HEK293 (cell line): ENCODE data around the gene ZBED5.

ENCODE experiments used
- CTCF ChIA-PET: fragments of 350-600 bp; formaldehyde crosslinking; extraction: SDS; loops from one replicate; lab custom pipeline; 2021; ENCODE audit warnings: antibody characterized with exemption; lab: Yijun Ruan, JAX
- POLR2A ChIA-PET: fragments of 300-600 bp; formaldehyde crosslinking; extraction: SDS; loops from one replicate; lab custom pipeline; 2020; ENCODE audit warnings: antibody characterized with exemption, inconsistent platforms; lab: Yijun Ruan, JAX
- H3K27ac ChIP-seq: fragments of 200-500 bp; sonication (Bioruptor generic); 2 replicates; pipeline ENCODE4 v1.5.1; 2014; ENCODE audit warnings: low read depth, low read length, control low read depth, inconsistent platforms; ENCODE audit errors: extremely low read depth
- H3K36me3 ChIP-seq, 2 experiments: fragments of 200-500 bp in 1 of 2; sonication (Bioruptor generic) in 1 of 2; 1 replicate in 1 of 2; 2 replicates in 1 of 2; pipeline ENCODE4 v1.5.1; 2014 to 2017; ENCODE audit warnings: inconsistent platforms in 2 of 2, low read length in 2 of 2; ENCODE audit not compliant: control insufficient read depth in 2 of 2, insufficient read depth in 1 of 2
- H3K4me1 ChIP-seq: fragments of 200-500 bp; sonication (Bioruptor generic); 2 replicates; pipeline ENCODE4 v1.5.1; 2014; ENCODE audit warnings: mild to moderate bottlenecking, low read length, inconsistent platforms; ENCODE audit not compliant: control insufficient read depth, insufficient read depth
- H3K4me3 ChIP-seq: 2 replicates; pipeline ENCODE4 v1.5.1; 2011; ENCODE audit warnings: low read depth, mild to moderate bottlenecking, control low read depth, low read length, moderate library complexity
- H3K9me3 ChIP-seq: fragments of 200-500 bp; sonication (Bioruptor generic); 2 replicates; pipeline ENCODE4 v1.5.1; 2014; ENCODE audit warnings: low read depth, low read length, inconsistent platforms; ENCODE audit not compliant: control insufficient read depth, insufficient read depth
- BCL11B ChIP-seq: fragments of 450-650 bp; formaldehyde crosslinking; IDR thresholded peaks from 2 replicates; pipeline ENCODE4 v1.5.1; 2016; ENCODE audit warnings: low read depth, missing biosample characterization, missing genetic modification characterization
- BCL6B ChIP-seq: fragments of 450-650 bp; formaldehyde crosslinking; IDR thresholded peaks from 2 replicates; pipeline ENCODE4 v1.5.1; 2017; ENCODE audit warnings: missing biosample characterization, missing genetic modification characterization
- FEZF1 ChIP-seq: fragments of 450-650 bp; formaldehyde crosslinking; IDR thresholded peaks from 2 replicates; pipeline ENCODE4 v1.5.1; 2016; ENCODE audit warnings: missing biosample characterization, missing genetic modification characterization
- GLIS2 ChIP-seq: fragments of 450-650 bp; formaldehyde crosslinking; IDR thresholded peaks from 2 replicates; pipeline ENCODE4 v1.5.1; 2016; ENCODE audit warnings: missing biosample characterization, missing genetic modification characterization
- HIC1 ChIP-seq: fragments of 450-650 bp; formaldehyde crosslinking; IDR thresholded peaks from 2 replicates; pipeline ENCODE4 v1.5.1; 2016; ENCODE audit warnings: missing biosample characterization, missing genetic modification characterization
- HOXA7 ChIP-seq: sonication (generic); formaldehyde crosslinking; IDR thresholded peaks from 2 replicates; pipeline ENCODE4 v1.8.1; 2022; ENCODE audit warnings: missing genetic modification reagents, borderline replicate concordance
- HOXD13 ChIP-seq: sonication (generic); formaldehyde crosslinking; IDR thresholded peaks from 2 replicates; pipeline ENCODE4 v1.8.0; 2022; ENCODE audit warnings: missing genetic modification reagents, borderline replicate concordance
- INSM2 ChIP-seq: fragments of 450-650 bp; formaldehyde crosslinking; IDR thresholded peaks from 2 replicates; pipeline ENCODE4 v1.5.1; 2016; ENCODE audit warnings: missing biosample characterization, missing genetic modification characterization
- KLF10 ChIP-seq: fragments of 450-650 bp; IDR thresholded peaks from 2 replicates; pipeline ENCODE4 v1.5.1; 2018; ENCODE audit warnings: missing biosample characterization, mild to moderate bottlenecking, missing genetic modification characterization
- MEIS1 ChIP-seq: sonication (generic); formaldehyde crosslinking; IDR thresholded peaks from 2 replicates; pipeline ENCODE4 v1.8.1; 2022; ENCODE audit warnings: missing genetic modification reagents, mild to moderate bottlenecking, borderline replicate concordance
- PBX3 ChIP-seq: sonication (generic); formaldehyde crosslinking; IDR thresholded peaks from 2 replicates; pipeline ENCODE4 v1.8.1; 2022; ENCODE audit warnings: mild to moderate bottlenecking, moderate library complexity, missing genetic modification reagents
- REPIN1 ChIP-seq: fragments of 450-650 bp; formaldehyde crosslinking; IDR thresholded peaks from 2 replicates; pipeline ENCODE4 v1.5.1; 2017; ENCODE audit warnings: missing biosample characterization, missing genetic modification characterization, low read depth
- WT1 ChIP-seq: fragments of 450-650 bp; formaldehyde crosslinking; IDR thresholded peaks from 2 replicates; pipeline ENCODE4 v1.5.1; 2016; ENCODE audit warnings: missing biosample characterization, missing genetic modification characterization
- ZBTB21 ChIP-seq: fragments of 450-650 bp; formaldehyde crosslinking; IDR thresholded peaks from 2 replicates; pipeline ENCODE4 v1.5.1; 2017; ENCODE audit warnings: missing biosample characterization, missing genetic modification characterization
- ZFP41 ChIP-seq: fragments of 450-650 bp; formaldehyde crosslinking; IDR thresholded peaks from 2 replicates; pipeline ENCODE4 v1.5.1; 2016; ENCODE audit warnings: missing biosample characterization, missing genetic modification characterization, borderline replicate concordance
- ZNF133 ChIP-seq: fragments of 450-650 bp; formaldehyde crosslinking; IDR thresholded peaks from 2 replicates; pipeline ENCODE4 v1.5.1; 2016; ENCODE audit warnings: missing biosample characterization, missing genetic modification characterization
- ZNF140 ChIP-seq: fragments of 450-650 bp; formaldehyde crosslinking; IDR thresholded peaks from 2 replicates; pipeline ENCODE4 v1.5.1; 2016; ENCODE audit warnings: missing biosample characterization, missing genetic modification characterization
- ZNF18 ChIP-seq: fragments of 450-650 bp; formaldehyde crosslinking; IDR thresholded peaks from 2 replicates; pipeline ENCODE4 v1.5.1; 2016; ENCODE audit warnings: missing biosample characterization, missing genetic modification characterization
- ZNF2 ChIP-seq: fragments of 450-650 bp; formaldehyde crosslinking; IDR thresholded peaks from 2 replicates; pipeline ENCODE4 v1.5.1; 2016; ENCODE audit warnings: missing biosample characterization, missing genetic modification characterization
- ZNF302 ChIP-seq: fragments of 450-650 bp; formaldehyde crosslinking; IDR thresholded peaks from 2 replicates; pipeline ENCODE4 v1.5.1; 2016; ENCODE audit warnings: missing biosample characterization, missing genetic modification characterization, low read depth
- ZNF394 ChIP-seq: fragments of 450-650 bp; formaldehyde crosslinking; IDR thresholded peaks from 2 replicates; pipeline ENCODE4 v1.5.1; 2016; ENCODE audit warnings: missing biosample characterization, missing genetic modification characterization, mild to moderate bottlenecking, moderate library complexity, borderline replicate concordance
- ZNF473 ChIP-seq: fragments of 450-650 bp; formaldehyde crosslinking; IDR thresholded peaks from 2 replicates; pipeline ENCODE4 v1.5.1; 2017; ENCODE audit warnings: missing biosample characterization, missing genetic modification characterization
- ZNF48 ChIP-seq: fragments of 450-650 bp; formaldehyde crosslinking; IDR thresholded peaks from 2 replicates; pipeline ENCODE4 v1.5.1; 2016; ENCODE audit warnings: missing biosample characterization, missing genetic modification characterization
- ZNF596 ChIP-seq: fragments of 450-650 bp; IDR thresholded peaks from 2 replicates; pipeline ENCODE4 v1.5.0; 2018; ENCODE audit warnings: missing biosample characterization, mild to moderate bottlenecking, missing genetic modification characterization, moderate library complexity
- ZNF677 ChIP-seq: fragments of 450-650 bp; IDR thresholded peaks from 2 replicates; pipeline ENCODE4 v1.5.0; 2018; ENCODE audit warnings: missing biosample characterization, mild to moderate bottlenecking, missing genetic modification characterization, moderate library complexity
- ZNF704 ChIP-seq: fragments of 450-650 bp; formaldehyde crosslinking; IDR thresholded peaks from 2 replicates; pipeline ENCODE4 v1.5.1; 2016; ENCODE audit warnings: missing biosample characterization, missing genetic modification characterization
- ZNF776 ChIP-seq: fragments of 450-650 bp; formaldehyde crosslinking; IDR thresholded peaks from 2 replicates; pipeline ENCODE4 v1.5.0; 2017; ENCODE audit warnings: missing biosample characterization, missing genetic modification characterization, borderline replicate concordance
- ZNF785 ChIP-seq: fragments of 450-650 bp; formaldehyde crosslinking; IDR thresholded peaks from 2 replicates; pipeline ENCODE4 v1.5.1; 2016; ENCODE audit warnings: missing biosample characterization, missing genetic modification characterization
- ZNF843 ChIP-seq: fragments of 450-650 bp; formaldehyde crosslinking; IDR thresholded peaks from 2 replicates; pipeline ENCODE4 v1.5.1; 2016; ENCODE audit warnings: missing biosample characterization, missing genetic modification characterization

ZBED5 gene

GRCh38 chr11:10818594-10818993 lies 39.3 kb downstream of the ZBED5 start:
- CTCF ChIA-PET = no interaction called here
- Histone ChIP-seq H3K9me3 (no peaks in the 10 kb centered on the region), H3K27ac (no peak overlapping the region), H3K4me3 (no peak overlapping the region), H3K36me3 (no peaks in the 10 kb centered on the region), H3K4me1 (no peaks in the 10 kb centered on the region)
- POLR2A ChIA-PET = interaction anchor here (4.7 kb wide), 1 partner anchor 10 kb away, joined by 42 read pairs; the partner anchor contains the start of gene EIF4G2
- TF ChIP-seq ZNF140 (tag by site-specific recombination) (no peak), ZNF473 (tag by site-specific recombination) (no peak), ZNF776 (tag by site-specific recombination) (no peak), ZNF843 (tag by site-specific recombination) (no peak), ZNF704 (tag by site-specific recombination) (no peak), ZNF48 (tag by site-specific recombination) (no peak), FEZF1 (tag by site-specific recombination) (no peak), HOXD13 (CRISPR knock-in tag) (no peak), KLF10 (no peak), ZNF596 (no peak), ZNF133 (tag by site-specific recombination) (no peak), REPIN1 (no peak), ZNF785 (tag by site-specific recombination) (no peak), BCL11B (tag by site-specific recombination) (no peak), INSM2 (tag by site-specific recombination) (no peak), HIC1 (tag by site-specific recombination) (no peak), ZNF394 (no peak), WT1 (tag by site-specific recombination) (no peak), ZNF677 (no peak), GLIS2 (tag by site-specific recombination) (no peak)

GRCh38 chr11:10813945-10814344 lies 43.9 kb downstream of the ZBED5 start:
- no peak overlapping the region for H3K4me3 ChIP-seq
- H3K36me3 ChIP-seq = no peaks in the 10 kb centered on the region
- ChIA-PET CTCF (interaction anchor here (1.1 to 1.4 kb wide), 3 partner anchors 21 to 24 kb away, joined by 3 to 5 read pairs (median 3); no protein-coding TSS in a partner anchor), POLR2A (interaction anchor here (1.2 kb wide), 1 partner anchor 44 kb away, joined by 4 read pairs; the partner anchor contains the start of gene ZBED5)
- no peaks in the 10 kb centered on the region for H3K4me1 ChIP-seq
- no peak overlapping the region for H3K27ac ChIP-seq
- no peaks in the 10 kb centered on the region for H3K9me3 ChIP-seq
- no peak for TF ChIP-seq ZNF776 (tag by site-specific recombination)
- TF ChIP-seq ZBTB21 (tag by site-specific recombination) = no peak
- TF ChIP-seq ZNF18 (tag by site-specific recombination) = no peak
- no peak for TF ChIP-seq MEIS1
- no peak for TF ChIP-seq ZFP41
- no peak for TF ChIP-seq PBX3 (CRISPR knock-in tag)
- TF ChIP-seq HOXA7 = no peak
- no peak for TF ChIP-seq BCL6B (tag by site-specific recombination)
- no peak for TF ChIP-seq ZNF2 (tag by site-specific recombination)
- TF ChIP-seq ZNF302 (tag by site-specific recombination) = no peak
